Measurements from ENCODE around the gene CDK5R1. TPM values are rescaled to one million over a fixed set of nuclear protein-coding genes. Genes with fewer than 3 reads are reported as not detected.

Gene CDK5R1
- 10 to 100 TPM; 10.2 to 10.5 TPM for total RNA-seq

- CTCF ChIA-PET, result interaction anchor here (0.7 to 7.3 kb wide), 11 partner anchors 10 to 390 kb away, joined by 3 to 70 read pairs (median 3); partner anchors contain the start of genes MYO1D and PSMD11
- peak; percentile 72 for ATAC-seq
- POLR2A ChIA-PET, result interaction anchor here (1.2 to 5.0 kb wide), 8 partner anchors 9 to 267 kb away, joined by 3 to 43 read pairs (median 5); partner anchors contain the start of gene PSMD11
- Mint-ChIP-seq H3K4me3 (peak within 1 kb of the TSS; percentile 95), H3K36me3 (ENCODE audit: low read depth) (peaks cover 31% of the 10 kb centered on the region), H3K27ac (peak within 1 kb of the TSS; percentile 90), H3K27me3 (no peaks in the 10 kb centered on the region), H3K9me3 (no peaks in the 10 kb centered on the region), H3K4me1 (ENCODE audit: low read depth) (peaks cover 56% of the 10 kb centered on the region)
- no peak for TF ChIP-seq CTCF (IDR thresholded peaks at IDR 0.05)
- peak; percentile 73 for DNase-seq
- intact Hi-C loops (cut with micrococcal nuclease), result loop anchor here (5.0 to 10.0 kb wide), 2 partner anchors 35 to 268 kb away; no protein-coding TSS in a partner anchor
Observed at GRCh38 chr17:32486701-32487472, at the start of gene CDK5R1. Gene CDK5R1 (plus strand): TSS chr17:32486993. CDS start chr17:32487621, 628 bp downstream.

- Mint-ChIP-seq H3K27ac (no peak overlapping the region), H3K36me3 (ENCODE audit: low read depth) (peaks cover 7% of the 10 kb centered on the region), H3K9me3 (peaks cover 2% of the 10 kb centered on the region), H3K27me3 (peaks cover 6% of the 10 kb centered on the region), H3K4me1 (ENCODE audit: low read depth) (peaks cover 15% of the 10 kb centered on the region), H3K4me3 (no peak overlapping the region)
- DNase-seq, result peak; percentile 40
- CTCF ChIA-PET, result interaction anchor here (11.1 kb wide), 1 partner anchor 22 kb away, joined by 164 read pairs; no protein-coding TSS in a partner anchor
- TF ChIP-seq CTCF (IDR thresholded peaks at IDR 0.05), result no peak
- intact Hi-C loops (cut with micrococcal nuclease), result no loop called here
- POLR2A ChIA-PET, result no interaction called here
- no peak for ATAC-seq
Observed at GRCh38 chr17:32440722-32441121, 46.1 kb upstream of the CDK5R1 start.

GRCh38 chr17:32441886-32442285 lies 44.9 kb upstream of the CDK5R1 start:
- Mint-ChIP-seq H3K4me1 (ENCODE audit: low read depth) (peaks cover 27% of the 10 kb centered on the region), H3K4me3 (no peak overlapping the region), H3K9me3 (no peaks in the 10 kb centered on the region), H3K27me3 (peaks cover 6% of the 10 kb centered on the region), H3K27ac (no peak overlapping the region), H3K36me3 (ENCODE audit: low read depth) (peaks cover 17% of the 10 kb centered on the region)
- CTCF ChIA-PET, result interaction anchor here (3.0 to 11.1 kb wide), 2 partner anchors 21 to 217 kb away, joined by 16 to 164 read pairs; no protein-coding TSS in a partner anchor
- ATAC-seq, result no peak
- intact Hi-C loops (cut with micrococcal nuclease), result no loop called here
- no peak for TF ChIP-seq CTCF (IDR thresholded peaks at IDR 0.05)
- POLR2A ChIA-PET, result interaction anchor here (0.9 kb wide), 1 partner anchor 12 kb away, joined by 3 read pairs; no protein-coding TSS in a partner anchor
- DNase-seq, result no peak

GRCh38 chr17:32443827-32444300 lies 42.9 kb upstream of the CDK5R1 start:
- Mint-ChIP-seq H3K9me3 (no peaks in the 10 kb centered on the region), H3K27me3 (peaks cover 6% of the 10 kb centered on the region), H3K36me3 (ENCODE audit: low read depth) (peaks cover 26% of the 10 kb centered on the region), H3K27ac (no peak overlapping the region), H3K4me1 (ENCODE audit: low read depth) (peaks cover 34% of the 10 kb centered on the region), H3K4me3 (peak overlapping the region; percentile 80)
- CTCF ChIA-PET, result interaction anchor here (0.7 to 11.1 kb wide), 41 partner anchors 9 to 434 kb away, joined by 3 to 164 read pairs (median 4); partner anchors contain the start of genes C17orf75, CDK5R1 and MYO1D
- intact Hi-C loops (cut with micrococcal nuclease), result no loop called here
- ATAC-seq (no peak), DNase-seq (no peak)
- peak; percentile 92 for TF ChIP-seq CTCF (IDR thresholded peaks at IDR 0.05)
- POLR2A ChIA-PET, result interaction anchor here (0.6 to 1.9 kb wide), 12 partner anchors 10 to 433 kb away, joined by 3 to 13 read pairs (median 4); partner anchors contain the start of genes C17orf75, CDK5R1 and MYO1D

All from activated CD8-positive, alpha-beta T cell treated with anti-CD3 and anti-CD28 coated beads for 36 hours (primary cell).